ENCODE measurements around the gene SND1. TPM values are rescaled to one million over a fixed set of nuclear protein-coding genes. Genes with fewer than 3 reads are reported as not detected.

The SND1 gene
- total and polyA plus RNA-seq, 2 of the 4 experiments (the other 2 are of a cell fraction): 154 to 294 TPM

- POLR2A ChIA-PET (ENCODE audit: unreplicated experiment): no interaction called here
- 100% methylated on average over 2 of the region's 7 CpGs; no CpG with 5 or more reads in 1 of the 2 experiments for WGBS, 2 experiments (ENCODE audit: extremely low coverage in 2 of 2, insufficient read length in 1 of 2)
- intact Hi-C loops (cut with micrococcal nuclease): no loop called here
Measured at GRCh38 chr7:127702938-127703337, 50.9 kb downstream of the SND1 start.

More at GRCh38 chr7:127702938-127703337, 50.9 kb downstream of the SND1 start:
- TF ChIP-seq USF2 (IDR thresholded peaks at IDR 0.05; ENCODE audit: low read depth, low read length) (no peak), NFE2L2 (IDR thresholded peaks at IDR 0.05; ENCODE audit: low read depth, low read length) (no peak), RFX5 (IDR thresholded peaks at IDR 0.05; ENCODE audit: low read depth, low read length) (no peak), RAD21 (IDR thresholded peaks at IDR 0.05; ENCODE audit: low read length) (no peak), MXI1 (IDR thresholded peaks at IDR 0.05; ENCODE audit: borderline replicate concordance, low read depth, low read length) (no peak), ELK1 (IDR thresholded peaks at IDR 0.05; ENCODE audit: borderline replicate concordance, low read depth, low read length) (no peak), POLR2A (IDR thresholded peaks at IDR 0.05; ENCODE audit: low read depth, low read length) (no peak), BHLHE40 (IDR thresholded peaks at IDR 0.05; ENCODE audit: low read depth, low read length) (no peak), MAFK (IDR thresholded peaks at IDR 0.05; ENCODE audit: low read depth, low read length) (no peak), FOS (IDR thresholded peaks at IDR 0.05; ENCODE audit: low read depth, low read length) (no peak), RCOR1 (IDR thresholded peaks at IDR 0.05; ENCODE audit: insufficient replicate concordance, low read length) (no peak), CHD1 (IDR thresholded peaks at IDR 0.05; ENCODE audit: low read depth, low read length) (no peak), CTCF (conservative IDR thresholded peaks at IDR 0.05; ENCODE audit: low read depth, low read length) (no peak), CEBPB (IDR thresholded peaks at IDR 0.05; ENCODE audit: low read depth, low read length) (no peak), MAZ (IDR thresholded peaks at IDR 0.05; ENCODE audit: borderline replicate concordance, low read depth, low read length) (no peak), SMC3 (IDR thresholded peaks at IDR 0.05; ENCODE audit: low read depth, low read length) (no peak)
- CTCF ChIA-PET: no interaction called here
- no peak overlapping the region for H3K18ac ChIP-seq (ENCODE audit: low read depth, low read length)
- peaks cover 4% of the 10 kb centered on the region; the same call in 1 of the 2 replicates for H3K4me1 ChIP-seq (ENCODE audit: control insufficient read depth, insufficient read depth, low read length)
- dilution Hi-C loops (cut with HindIII; ENCODE audit: low sequenced_read_pairs, unreplicated experiment) (no loop called here), in situ Hi-C loops (cut with MboI; ENCODE audit: low sequenced_read_pairs) (loop anchor here (25.0 kb wide), 1 partner anchor 359 kb away; no protein-coding TSS in a partner anchor)
- no peak overlapping the region for H2AK5ac ChIP-seq (ENCODE audit: low read depth, low read length)
- no peak overlapping the region; the same call in 2 of the 3 replicates for H2BK15ac ChIP-seq (ENCODE audit: low read depth, low read length)
- H2AFZ ChIP-seq (replicated peaks; ENCODE audit: low read length, poor library complexity): no peak overlapping the region
- no peak overlapping the region for H3K4me2 ChIP-seq (ENCODE audit: low read depth, low read length)
- H3K9ac ChIP-seq (ENCODE audit: low read depth, low read length): no peak overlapping the region
- H2BK20ac ChIP-seq (ENCODE audit: low read depth, low read length): no peak overlapping the region
- ATAC-seq (ENCODE audit: low read depth) (no peak), DNase-seq (no peak)
- no peak overlapping the region for H3K56ac ChIP-seq (ENCODE audit: extremely low read depth, insufficient read depth, low read length)
- H3K4me3 ChIP-seq (ENCODE audit: insufficient read depth, low read depth, low read length): no peak overlapping the region
- H4K20me1 ChIP-seq (ENCODE audit: insufficient read depth, low read length): peaks cover 26% of the 10 kb centered on the region
- H4K5ac ChIP-seq (ENCODE audit: low read depth, low read length): no peak overlapping the region
- no peak overlapping the region for H4K8ac ChIP-seq (ENCODE audit: low read depth in 2 of 2, low read length in 2 of 2)
- H3K23ac ChIP-seq (ENCODE audit: low read depth, low read length): no peak overlapping the region
- no peak overlapping the region for H2AK9ac ChIP-seq (replicated peaks; ENCODE audit: low read depth, low read length, poor library complexity)
- H2BK5ac ChIP-seq (ENCODE audit: low read depth, low read length, poor library complexity, severe bottlenecking): no peak overlapping the region
- H3K14ac ChIP-seq (replicated peaks; ENCODE audit: low read depth, low read length): no peak overlapping the region
- H3K27me3 ChIP-seq (ENCODE audit: control insufficient read depth, insufficient read depth, low read length): no peaks in the 10 kb centered on the region
- no peak overlapping the region for H4K91ac ChIP-seq (ENCODE audit: insufficient read depth, low read depth, low read length)
- H3K79me1 ChIP-seq (ENCODE audit: low read depth in 1 of 2, low read length in 2 of 2): peaks cover 43 to 65% of the 10 kb centered on the region in 2 experiments
- H3K27ac ChIP-seq (ENCODE audit: insufficient read depth, low read length): no peak overlapping the region
- H3K4ac ChIP-seq (ENCODE audit: low read depth, low read length): no peak overlapping the region
- H2BK120ac ChIP-seq (ENCODE audit: low read depth, low read length): no peak overlapping the region
- H3K9me3 ChIP-seq (ENCODE audit: control insufficient read depth, insufficient read depth, low read length): no peaks in the 10 kb centered on the region
- H3K9me1 ChIP-seq (ENCODE audit: insufficient read depth, low read length): peaks cover 7% of the 10 kb centered on the region
- H3K36me3 ChIP-seq (ENCODE audit: control insufficient read depth, insufficient read depth, low read length): peaks cover 32% of the 10 kb centered on the region
- BruUV-seq (replicated peaks): no TSS peak
